IPS DF 19.7 (cell line): ENCODE results near the gene HIVEP3.

Experiments
- DNase-seq: peaks from one replicate; pipeline ENCODE4 v3.0.0-alpha.2; 2013; ENCODE audit warnings: low read depth, low spot score

The HIVEP3 gene

DNA sequence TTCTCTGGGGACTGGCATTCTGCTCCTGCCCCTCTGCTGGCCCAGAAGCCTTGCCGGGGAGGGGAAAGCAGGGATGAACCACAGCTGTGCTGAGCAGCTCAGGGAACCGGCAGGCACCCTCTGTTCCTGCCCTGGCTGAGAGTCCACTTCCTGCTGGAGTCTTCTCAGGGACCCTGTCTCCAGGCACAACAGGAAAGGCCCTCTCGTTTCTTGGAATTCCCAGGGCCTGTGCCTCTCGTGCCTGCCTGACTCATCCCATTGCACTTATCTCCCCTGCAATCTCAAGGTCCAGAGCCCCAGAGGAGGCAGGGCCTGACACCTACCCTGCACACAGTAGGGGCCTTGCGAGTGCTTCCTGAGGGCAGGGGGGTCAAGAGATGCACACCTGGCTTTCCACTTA is 433.1 kb downstream of the HIVEP3 start:
- DNase-seq: no peak

DNA sequence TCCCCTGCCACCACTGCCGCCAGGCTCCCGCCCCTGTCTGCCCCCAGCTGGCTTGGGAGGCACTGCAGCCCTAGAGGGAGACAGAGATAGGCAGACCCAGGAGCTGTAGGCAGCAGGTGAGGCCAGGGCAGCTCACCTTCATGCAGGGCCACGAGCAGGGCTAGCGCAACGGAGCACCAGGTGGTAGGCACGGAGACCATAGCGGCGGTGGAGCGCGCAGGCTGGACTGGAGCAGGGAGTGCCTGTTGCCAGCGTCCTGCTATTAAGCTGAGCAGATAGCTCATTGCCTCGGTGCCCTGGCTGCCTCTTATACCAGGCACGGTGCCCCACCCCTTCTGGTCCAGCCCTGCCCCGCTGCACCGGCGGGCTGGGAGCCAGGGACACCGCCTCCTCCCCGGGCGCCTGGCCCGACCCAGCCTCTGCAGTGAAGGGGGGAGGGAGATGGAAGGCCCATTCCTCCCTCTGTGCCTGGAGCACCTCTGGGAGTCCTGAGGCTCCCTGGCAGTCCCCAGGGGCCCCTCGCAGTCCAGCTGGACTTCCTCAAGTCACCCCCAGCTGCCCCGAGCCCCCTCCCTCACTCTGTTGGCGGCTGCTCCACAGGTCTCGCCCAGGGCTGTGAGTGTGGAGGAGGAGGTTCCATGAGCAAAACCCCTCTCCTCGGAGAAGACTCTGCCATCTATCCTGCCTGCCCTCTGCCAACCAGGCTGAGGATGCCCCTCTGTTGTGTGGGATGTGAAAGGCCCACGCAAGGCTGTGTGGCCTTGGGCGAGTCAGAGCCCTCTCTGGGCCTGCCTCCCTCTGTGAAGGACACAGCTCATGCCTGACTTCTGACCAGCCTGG is 434.1 kb downstream of the HIVEP3 start, which contains the start of gene EDN2:
EDN2 (minus strand) TSS at position 282 of the 840 bp plus-strand sequence; CDS start at position 200, 82 bp downstream.
- DNase-seq: no peak

DNA sequence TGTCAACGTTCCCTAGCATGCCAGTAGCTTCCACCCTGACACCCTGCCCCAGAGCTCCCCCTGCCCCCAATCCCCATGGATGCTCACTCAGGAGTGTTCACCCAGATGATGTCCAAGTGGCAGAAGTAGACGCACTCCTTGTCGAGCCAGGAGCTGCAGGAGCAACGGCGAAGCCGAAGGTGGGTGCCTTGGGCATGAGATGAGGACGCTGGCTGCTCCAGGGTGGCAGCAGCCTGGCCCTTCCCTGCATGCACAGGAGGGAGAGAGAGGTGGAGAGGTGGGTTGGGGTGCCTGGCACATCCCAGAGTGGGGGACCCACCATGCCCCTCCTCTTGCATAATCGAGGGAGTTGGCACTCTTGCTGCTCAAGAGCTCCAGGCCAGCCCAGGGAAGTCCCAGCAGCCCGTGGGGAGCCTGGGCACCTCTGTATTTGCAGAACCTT is 434.7 kb downstream of the HIVEP3 start:
- DNase-seq: no peak

GRCh38 chr1:41483001-41483850 is 435.5 kb downstream of the HIVEP3 start:
- DNase-seq: no peak

GRCh38 chr1:41482001-41482765 is 436.5 kb downstream of the HIVEP3 start:
- DNase-seq: no peak

DNA sequence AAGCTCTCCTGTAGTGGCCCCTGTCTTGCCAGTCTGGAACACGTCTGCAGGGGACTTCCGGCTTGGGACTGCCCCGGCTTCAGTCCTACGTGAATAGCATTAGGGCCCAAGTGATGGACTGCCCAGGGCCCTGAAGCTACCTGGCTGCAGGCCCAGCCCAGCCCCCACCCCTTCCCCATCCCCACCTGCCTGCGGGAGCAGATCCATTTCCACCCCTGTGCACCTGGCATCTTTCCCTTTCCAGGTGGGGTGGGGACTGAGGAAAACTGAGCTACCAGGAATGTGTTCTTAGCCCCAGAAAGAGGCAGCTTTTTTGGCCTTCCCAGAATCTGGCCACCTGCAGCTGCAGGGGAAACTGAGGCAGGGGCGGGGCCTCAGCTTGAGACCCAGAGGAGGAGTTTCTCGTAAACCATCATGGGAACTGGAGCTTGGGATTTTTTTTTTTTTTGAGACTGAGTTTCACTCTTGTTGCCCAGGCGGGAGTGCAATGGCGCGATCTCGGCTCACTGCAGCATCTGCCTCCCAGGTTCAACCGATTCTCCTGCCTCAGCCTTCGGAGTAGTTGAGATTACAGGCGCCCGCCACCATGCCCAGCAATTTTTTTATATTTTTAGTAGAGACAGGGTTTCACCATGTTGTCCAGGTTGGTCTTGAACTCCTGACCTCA is 437.5 kb downstream of the HIVEP3 start:
- DNase-seq: no peak

- DNase-seq: no peak
These were observed 438.3 kb downstream of the HIVEP3 start for GRCh38 chr1:41480204-41481108.

- DNase-seq: no peak
These were observed 438.9 kb downstream of the HIVEP3 start for GRCh38 chr1:41479808-41480160.

- DNase-seq: no peak
These were observed 439.5 kb downstream of the HIVEP3 start for GRCh38 chr1:41479000-41479807.

DNA sequence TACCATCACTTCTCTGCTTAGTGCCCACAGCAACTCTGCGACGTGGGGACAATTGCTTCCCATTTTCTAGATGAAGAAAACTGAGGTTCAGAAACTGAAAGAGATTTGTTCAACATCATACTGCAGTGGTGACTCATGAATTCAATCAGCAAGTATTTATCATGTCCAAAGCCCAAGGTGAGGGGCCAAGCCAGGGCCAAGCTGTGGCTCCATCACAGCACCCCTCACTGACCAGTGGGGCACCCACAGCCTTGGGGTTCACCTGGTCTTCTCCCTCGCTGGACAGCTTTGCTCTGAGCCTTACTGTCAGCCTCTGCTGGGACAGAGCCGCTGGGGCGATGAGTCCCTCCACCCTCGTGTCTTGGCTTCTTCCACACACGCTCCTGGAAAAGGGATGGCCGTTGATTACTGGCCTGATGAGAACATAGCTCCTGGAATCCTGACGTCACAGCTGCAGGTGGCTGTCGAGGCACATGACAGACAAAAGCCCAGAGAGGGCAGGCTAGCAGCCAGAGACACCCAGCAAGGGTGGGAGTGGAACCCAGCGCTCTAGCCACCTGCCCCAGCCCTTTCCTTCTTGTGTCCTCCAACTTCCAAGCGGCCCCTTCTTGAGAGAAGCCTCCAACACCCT is 440.5 kb downstream of the HIVEP3 start:
- DNase-seq: no peak

- DNase-seq: no peak
These were observed 441.8 kb downstream of the HIVEP3 start for GRCh38 chr1:41476807-41477361.

GRCh38 chr1:41475859-41476567 is 442.7 kb downstream of the HIVEP3 start:
- DNase-seq: no peak

GRCh38 chr1:41475346-41475745 is 443.4 kb downstream of the HIVEP3 start:
- DNase-seq: no peak

DNA sequence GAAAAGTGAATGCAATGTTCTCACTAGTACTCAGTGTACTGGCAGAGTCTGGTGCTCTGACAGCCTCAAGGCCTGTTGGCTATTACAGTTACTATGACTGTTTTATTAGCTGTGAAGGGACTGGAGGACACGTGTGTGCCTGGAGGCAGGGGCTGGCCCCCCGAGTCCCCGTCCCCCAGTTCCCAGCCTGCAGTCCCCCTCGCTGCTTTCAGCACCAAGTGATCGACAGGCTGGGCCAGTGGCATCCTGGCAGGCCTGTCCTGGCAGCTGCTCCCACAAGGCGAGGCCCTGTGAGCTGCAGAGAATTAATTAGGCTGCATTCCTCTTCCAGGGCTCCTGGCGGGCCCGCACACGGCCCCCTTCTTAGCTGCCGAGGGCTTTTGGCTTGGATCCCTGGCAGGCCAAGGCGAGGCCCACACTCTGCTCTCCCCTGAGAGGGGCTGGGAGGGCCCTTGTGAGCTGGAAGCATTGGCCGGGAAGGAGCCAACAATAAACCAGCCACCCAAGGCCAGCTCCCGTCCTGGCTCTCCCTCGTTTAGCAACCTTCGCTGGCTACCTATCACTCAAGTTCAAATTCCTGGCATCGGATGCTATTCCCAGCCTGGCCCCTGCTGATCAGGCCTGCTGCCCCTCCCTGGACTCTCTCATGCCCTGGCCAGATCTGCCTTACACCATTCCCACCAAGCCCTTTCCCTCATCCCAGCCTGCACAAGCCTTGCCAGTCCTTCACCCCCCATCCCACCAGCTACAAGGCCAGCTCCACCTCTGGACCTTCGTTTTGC is 444.0 kb downstream of the HIVEP3 start:
- DNase-seq: no peak

DNA sequence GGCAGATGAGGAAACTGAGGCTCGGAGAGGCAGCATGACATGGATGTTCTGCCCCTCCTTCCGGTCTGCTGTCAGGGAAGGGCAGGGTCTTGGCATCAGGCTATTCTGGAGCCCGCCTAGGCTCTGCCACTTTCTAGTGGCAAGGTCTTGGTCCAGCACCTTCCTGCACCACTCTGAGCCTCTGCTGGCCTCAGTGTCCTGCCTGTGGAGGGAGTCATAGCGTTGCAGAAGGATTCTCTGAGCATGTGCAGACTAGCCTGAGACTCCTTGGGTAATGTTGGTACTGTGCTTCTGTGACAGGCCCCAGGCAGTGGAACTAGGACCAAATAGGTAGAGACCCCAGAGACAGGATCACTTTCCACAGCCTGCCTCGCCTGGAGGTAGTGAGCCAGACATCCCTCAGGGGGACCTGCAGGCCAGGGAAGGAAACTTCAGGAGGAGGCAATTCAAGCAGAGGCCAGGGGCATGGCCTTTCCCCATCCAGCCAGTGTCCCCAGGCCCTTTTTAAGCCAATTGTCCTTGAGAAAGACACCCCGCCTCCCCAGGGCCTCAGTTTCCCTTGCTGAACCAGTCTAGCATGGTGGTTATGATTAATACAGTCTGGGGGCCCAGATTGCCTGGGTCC is 444.9 kb downstream of the HIVEP3 start:
- no peak for DNase-seq

GRCh38 chr1:41471658-41472057 is 447.1 kb downstream of the HIVEP3 start:
- DNase-seq: no peak

DNA sequence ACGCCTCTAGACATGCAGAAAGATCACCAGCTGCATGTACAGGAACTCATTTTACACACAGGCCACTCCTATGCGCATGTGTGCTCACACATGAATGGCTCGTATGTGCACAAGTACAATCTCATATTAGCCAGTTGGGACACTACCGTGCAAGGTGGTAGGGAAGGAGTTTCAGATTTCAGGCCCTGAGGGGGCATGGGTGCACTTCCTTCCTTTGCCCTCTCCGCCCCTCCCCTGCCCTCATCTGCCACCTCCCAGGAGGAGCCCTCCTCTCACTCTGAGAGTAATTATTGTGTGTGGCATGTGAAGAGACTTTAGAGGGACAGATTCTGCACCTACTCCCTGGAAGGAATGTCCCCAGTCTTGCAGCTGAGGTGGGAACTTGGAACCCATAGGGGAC is 449.0 kb downstream of the HIVEP3 start:
- DNase-seq: no peak
